CD4-positive, alpha-beta T cell treated with Interferon gamma for 1 hour (primary cell): ENCODE results near the gene TRIP4.
"Not testable (repeated sequence)": the region's sequence is repeated elsewhere in the genome, so short reads cannot be mapped to it uniquely, and the experiment has no call there.

ENCODE experiments used
- DNase-seq: peaks from one replicate; pipeline ENCODE4 v3.0.0-alpha.2; 2020

The TRIP4 gene

GRCh38 chr15:64490598-64491259 lies 103.1 kb downstream of the TRIP4 start:
- DNase-seq: no peak

- no peak for DNase-seq
Observed at GRCh38 chr15:64493641-64494040, 106.0 kb downstream of the TRIP4 start.

- DNase-seq: not testable (repeated sequence)
Observed at GRCh38 chr15:64495968-64496367, 108.3 kb downstream of the TRIP4 start.

- DNase-seq: no peak
Observed at GRCh38 chr15:64500695-64501395, 113.2 kb downstream of the TRIP4 start.

GRCh38 chr15:64501396-64501715 lies 113.7 kb downstream of the TRIP4 start:
- DNase-seq: no peak

GRCh38 chr15:64502151-64502550 lies 114.5 kb downstream of the TRIP4 start:
- no peak for DNase-seq

GRCh38 chr15:64502551-64502950 lies 114.9 kb downstream of the TRIP4 start:
- no peak for DNase-seq

- no peak for DNase-seq
Observed at GRCh38 chr15:64503197-64503596, 115.6 kb downstream of the TRIP4 start.

GRCh38 chr15:64503640-64504039 lies 116.0 kb downstream of the TRIP4 start:
- DNase-seq: no peak
